Measurements from ENCODE around the gene CBX4. TPM values are rescaled to one million over a fixed set of nuclear protein-coding genes. Genes with fewer than 3 reads are reported as not detected.

The CBX4 gene
- total and polyA plus RNA-seq, 2 of the 13 experiments (the other 11 are each of a cell fraction or from before 2014, with no cell fraction given), result 25.8 to 50.8 TPM

DNA sequence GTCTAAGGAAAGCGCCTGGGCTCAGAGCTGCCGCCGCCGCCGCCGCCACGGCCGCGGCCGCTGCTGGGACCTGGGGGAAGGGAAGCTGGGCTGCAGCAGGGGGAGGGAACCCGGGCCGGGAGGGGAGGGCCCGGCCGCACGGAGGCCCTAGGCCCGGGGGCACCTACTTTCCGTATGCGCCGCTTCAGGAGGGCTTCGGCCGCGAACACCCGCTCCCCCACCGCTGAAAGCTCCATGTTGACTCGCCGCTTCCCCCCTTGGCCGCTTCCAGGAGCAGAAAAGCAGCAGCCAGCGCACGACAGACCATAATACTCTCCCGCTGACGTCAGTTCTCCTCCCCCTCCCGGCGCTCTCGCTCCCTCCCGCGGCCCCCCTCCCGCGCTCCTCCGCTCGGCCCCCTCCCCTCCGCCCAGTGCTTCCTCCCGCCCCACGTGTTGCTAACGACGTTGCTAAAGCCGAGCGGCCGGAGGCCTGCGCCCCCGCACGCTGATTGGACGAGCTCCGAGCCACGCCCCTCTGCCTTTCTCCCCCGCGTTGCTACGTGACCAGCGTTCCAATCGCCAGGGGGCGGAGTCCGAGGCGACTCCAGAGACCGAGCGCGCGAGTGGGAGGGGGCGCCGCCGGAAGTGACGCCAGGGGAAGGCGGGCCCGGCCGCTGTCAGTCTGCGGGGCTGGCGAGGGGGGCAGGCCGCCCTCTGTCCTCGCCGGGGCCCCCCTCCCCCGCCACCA is 42.3 kb downstream of the CBX4 start, which contains the start of gene CBX8:
Gene CBX8 (minus strand): TSS at position 315 of the 729 bp plus-strand sequence. CDS start 79 bp downstream, at position 236.
- peak within 1 kb of the TSS; percentile 85 to 94 (median 86) for H3K4me3 ChIP-seq (replicated peaks in 1 of 3; ENCODE audit: insufficient read depth in 1 of 3, low read depth in 2 of 3, low read length in 3 of 3)
- H3K4me1 ChIP-seq (ENCODE audit: insufficient read depth, low read length), result peaks cover 67% of the 10 kb centered on the region
- ATAC-seq (peak; percentile 69), FAIRE-seq (peak; percentile 89), DNase-seq (ENCODE audit: low spot score) (peak; percentile 99)
- no peaks in the 10 kb centered on the region for H3K9me3 ChIP-seq (ENCODE audit: low read length)
- peaks cover 5 to 9% of the 10 kb centered on the region in 2 experiments; a peak in 4 of 5 replicates for H3K36me3 ChIP-seq (replicated peaks in 1 of 2; ENCODE audit: control insufficient read depth in 1 of 2, insufficient read depth in 2 of 2, low read length in 2 of 2)
- no TSS peak for BruUV-seq (replicated peaks)
- in situ Hi-C loops (cut with HindIII; ENCODE audit: extremely low pct_ligation_motif_present, low pct_unique_long_range_greater_than_20kb) (no loop called here), intact Hi-C loops (cut with micrococcal nuclease; ENCODE audit: unreplicated experiment) (loop anchor here (2.0 to 5.0 kb wide), 3 partner anchors 40 to 196 kb away; partner anchors contain the start of gene CBX4)
- H3K27ac ChIP-seq (ENCODE audit: extremely low read length, insufficient read depth, low read length), result peak within 1 kb of the TSS; percentile 87
- H2AFZ ChIP-seq (ENCODE audit: low read length), result no peak within 1 kb of the TSS
- POLR2A ChIA-PET, result interaction anchor here (0.6 to 4.7 kb wide), 37 partner anchors 8 to 1886 kb away, joined by 3 to 98 read pairs (median 6); partner anchors contain the start of genes CBX2 and CBX4
- peak within 1 kb of the TSS; percentile 96 for H3K9ac ChIP-seq (ENCODE audit: insufficient read depth, low read depth, low read length)
- peak within 1 kb of the TSS; percentile 99 for H3K4me2 ChIP-seq (ENCODE audit: low read depth, low read length)
- peaks cover 28 to 49% of the 10 kb centered on the region in 2 experiments for H3K27me3 ChIP-seq (ENCODE audit: control insufficient read depth in 1 of 2, insufficient read depth in 2 of 2, low read length in 2 of 2)
- 2% methylated on average over 40 of the region's 79 CpGs for WGBS (ENCODE audit: low lambda C conversion rate)
- peaks cover 10% of the 10 kb centered on the region for H3K79me2 ChIP-seq (ENCODE audit: insufficient read depth, low read length)
- CTCF ChIA-PET (ENCODE audit: low intra/inter-chr PET ratio, low total read pairs), result no interaction called here
- no peaks in the 10 kb centered on the region for H4K20me1 ChIP-seq (ENCODE audit: insufficient read depth, low read length)
- TF ChIP-seq IKZF1 (IDR thresholded peaks at IDR 0.05) (no peak), MAFG (CRISPR knock-in tag; IDR thresholded peaks at IDR 0.05) (no peak), ZNF607 (CRISPR knock-in tag; IDR thresholded peaks at IDR 0.05; ENCODE audit: borderline replicate concordance) (peak; percentile 87), NFYB (CRISPR knock-in tag; IDR thresholded peaks at IDR 0.05) (peak; percentile 92), SCMH1 (CRISPR knock-in tag; IDR thresholded peaks at IDR 0.05; ENCODE audit: borderline replicate concordance) (no peak), ZNF296 (CRISPR knock-in tag; conservative IDR thresholded peaks at IDR 0.05) (no peak), ARID5B (CRISPR knock-in tag; IDR thresholded peaks at IDR 0.05) (0 out of 2 replicates have a peak, but pooled peaks have one; percentile 24), ZNF282 (IDR thresholded peaks at IDR 0.05; ENCODE audit: partially characterized antibody) (no peak), CBX2 (IDR thresholded peaks at IDR 0.05; ENCODE audit: low read depth, low read length) (no peak), CBX2 (CRISPR knock-in tag; IDR thresholded peaks at IDR 0.05; ENCODE audit: low read depth) (no peak)
- TF ChIP-seq, protein P1, sequence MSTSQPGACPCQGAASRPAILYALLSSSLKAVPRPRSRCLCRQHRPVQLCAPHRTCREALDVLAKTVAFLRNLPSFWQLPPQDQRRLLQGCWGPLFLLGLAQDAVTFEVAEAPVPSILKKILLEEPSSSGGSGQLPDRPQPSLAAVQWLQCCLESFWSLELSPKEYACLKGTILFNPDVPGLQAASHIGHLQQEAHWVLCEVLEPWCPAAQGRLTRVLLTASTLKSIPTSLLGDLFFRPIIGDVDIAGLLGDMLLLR (CRISPR knock-in tag; IDR thresholded peaks at IDR 0.05), result peak; percentile 28; the same call in 1 of the 2 replicates
- TF ChIP-seq, protein P2, sequence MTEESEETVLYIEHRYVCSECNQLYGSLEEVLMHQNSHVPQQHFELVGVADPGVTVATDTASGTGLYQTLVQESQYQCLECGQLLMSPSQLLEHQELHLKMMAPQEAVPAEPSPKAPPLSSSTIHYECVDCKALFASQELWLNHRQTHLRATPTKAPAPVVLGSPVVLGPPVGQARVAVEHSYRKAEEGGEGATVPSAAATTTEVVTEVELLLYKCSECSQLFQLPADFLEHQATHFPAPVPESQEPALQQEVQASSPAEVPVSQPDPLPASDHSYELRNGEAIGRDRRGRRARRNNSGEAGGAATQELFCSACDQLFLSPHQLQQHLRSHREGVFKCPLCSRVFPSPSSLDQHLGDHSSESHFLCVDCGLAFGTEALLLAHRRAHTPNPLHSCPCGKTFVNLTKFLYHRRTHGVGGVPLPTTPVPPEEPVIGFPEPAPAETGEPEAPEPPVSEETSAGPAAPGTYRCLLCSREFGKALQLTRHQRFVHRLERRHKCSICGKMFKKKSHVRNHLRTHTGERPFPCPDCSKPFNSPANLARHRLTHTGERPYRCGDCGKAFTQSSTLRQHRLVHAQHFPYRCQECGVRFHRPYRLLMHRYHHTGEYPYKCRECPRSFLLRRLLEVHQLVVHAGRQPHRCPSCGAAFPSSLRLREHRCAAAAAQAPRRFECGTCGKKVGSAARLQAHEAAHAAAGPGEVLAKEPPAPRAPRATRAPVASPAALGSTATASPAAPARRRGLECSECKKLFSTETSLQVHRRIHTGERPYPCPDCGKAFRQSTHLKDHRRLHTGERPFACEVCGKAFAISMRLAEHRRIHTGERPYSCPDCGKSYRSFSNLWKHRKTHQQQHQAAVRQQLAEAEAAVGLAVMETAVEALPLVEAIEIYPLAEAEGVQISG (CRISPR knock-in tag; IDR thresholded peaks at IDR 0.05), result peak; percentile 83
- TF ChIP-seq, protein P3, sequence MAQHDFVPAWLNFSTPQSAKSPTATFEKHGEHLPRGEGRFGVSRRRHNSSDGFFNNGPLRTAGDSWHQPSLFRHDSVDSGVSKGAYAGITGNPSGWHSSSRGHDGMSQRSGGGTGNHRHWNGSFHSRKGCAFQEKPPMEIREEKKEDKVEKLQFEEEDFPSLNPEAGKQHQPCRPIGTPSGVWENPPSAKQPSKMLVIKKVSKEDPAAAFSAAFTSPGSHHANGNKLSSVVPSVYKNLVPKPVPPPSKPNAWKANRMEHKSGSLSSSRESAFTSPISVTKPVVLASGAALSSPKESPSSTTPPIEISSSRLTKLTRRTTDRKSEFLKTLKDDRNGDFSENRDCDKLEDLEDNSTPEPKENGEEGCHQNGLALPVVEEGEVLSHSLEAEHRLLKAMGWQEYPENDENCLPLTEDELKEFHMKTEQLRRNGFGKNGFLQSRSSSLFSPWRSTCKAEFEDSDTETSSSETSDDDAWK (CRISPR knock-in tag; IDR thresholded peaks at IDR 0.05), result no peak
